H54 (cell line): ENCODE data around the gene AEBP2.
"Not testable (repeated sequence)": the region's sequence is repeated elsewhere in the genome, so short reads cannot be mapped to it uniquely, and the experiment has no call there.

Experiments used
- DNase-seq: peaks from one replicate; pipeline ENCODE4 v3.0.0; 2011; ENCODE audit warnings: low spot score, mixed read lengths; ENCODE audit not compliant: insufficient read length
- FAIRE-seq: peaks from 3 replicates; lab custom pipeline; 2011; peaks lifted over from hg19 to GRCh38; lab: Jason Lieb, UNC
- POLR2A ChIP-seq: IDR thresholded peaks from 2 replicates; pipeline ENCODE4 v1.6.1; 2011; ENCODE audit warnings: low read depth, mild to moderate bottlenecking, low read length

Gene AEBP2

GRCh38 chr12:19453961-19454360 is 14.7 kb downstream of the AEBP2 start:
- no peak for TF ChIP-seq POLR2A
- FAIRE-seq (no peak), DNase-seq (no peak)

- DNase-seq (no peak), FAIRE-seq (no peak)
- no peak for TF ChIP-seq POLR2A
Observed at GRCh38 chr12:19454837-19455236, 15.5 kb downstream of the AEBP2 start.

- DNase-seq, result no peak
- TF ChIP-seq POLR2A, result no peak
- FAIRE-seq, result no peak
Observed at GRCh38 chr12:19456176-19456575, 16.9 kb downstream of the AEBP2 start.

- no peak for DNase-seq
- no peak for FAIRE-seq
- no peak for TF ChIP-seq POLR2A
Observed at GRCh38 chr12:19457561-19457960, 18.3 kb downstream of the AEBP2 start.

- no peak for FAIRE-seq
- no peak for TF ChIP-seq POLR2A
- DNase-seq, result no peak
Observed at GRCh38 chr12:19458733-19459132, 19.4 kb downstream of the AEBP2 start.

- FAIRE-seq, result peak; percentile 30
- no peak for DNase-seq
- TF ChIP-seq POLR2A, result no peak
Observed at GRCh38 chr12:19461999-19462398, 22.7 kb downstream of the AEBP2 start.

GRCh38 chr12:19462406-19462805 is 23.1 kb downstream of the AEBP2 start:
- TF ChIP-seq POLR2A, result no peak
- no peak for DNase-seq
- no peak for FAIRE-seq

DNA sequence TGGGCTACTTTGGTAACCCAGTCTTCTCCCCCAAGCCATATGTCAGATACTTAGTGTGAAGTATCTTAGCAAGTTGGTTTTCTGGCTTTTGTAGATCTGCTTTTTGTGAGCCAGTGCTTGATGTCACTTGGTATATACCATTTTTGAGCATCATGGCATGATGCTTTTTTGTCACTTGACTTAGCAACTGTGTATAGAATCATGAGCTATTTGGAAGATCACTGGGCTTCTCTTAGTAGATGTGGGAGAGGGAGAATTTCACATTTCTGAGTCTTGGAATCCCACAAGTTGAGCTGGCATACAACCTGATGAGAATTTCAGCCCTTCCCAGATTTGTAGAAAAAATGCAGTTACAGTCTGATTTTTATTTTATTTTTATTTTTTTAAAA is 24.9 kb downstream of the AEBP2 start:
- no peak for FAIRE-seq
- TF ChIP-seq POLR2A, result no peak
- DNase-seq, result no peak

- DNase-seq, result no peak
- TF ChIP-seq POLR2A, result no peak
- FAIRE-seq, result no peak
Observed at GRCh38 chr12:19465711-19466110, 26.4 kb downstream of the AEBP2 start.

- FAIRE-seq (no peak), DNase-seq (no peak)
- no peak for TF ChIP-seq POLR2A
Observed at GRCh38 chr12:19474147-19474546, 34.9 kb downstream of the AEBP2 start.

DNA sequence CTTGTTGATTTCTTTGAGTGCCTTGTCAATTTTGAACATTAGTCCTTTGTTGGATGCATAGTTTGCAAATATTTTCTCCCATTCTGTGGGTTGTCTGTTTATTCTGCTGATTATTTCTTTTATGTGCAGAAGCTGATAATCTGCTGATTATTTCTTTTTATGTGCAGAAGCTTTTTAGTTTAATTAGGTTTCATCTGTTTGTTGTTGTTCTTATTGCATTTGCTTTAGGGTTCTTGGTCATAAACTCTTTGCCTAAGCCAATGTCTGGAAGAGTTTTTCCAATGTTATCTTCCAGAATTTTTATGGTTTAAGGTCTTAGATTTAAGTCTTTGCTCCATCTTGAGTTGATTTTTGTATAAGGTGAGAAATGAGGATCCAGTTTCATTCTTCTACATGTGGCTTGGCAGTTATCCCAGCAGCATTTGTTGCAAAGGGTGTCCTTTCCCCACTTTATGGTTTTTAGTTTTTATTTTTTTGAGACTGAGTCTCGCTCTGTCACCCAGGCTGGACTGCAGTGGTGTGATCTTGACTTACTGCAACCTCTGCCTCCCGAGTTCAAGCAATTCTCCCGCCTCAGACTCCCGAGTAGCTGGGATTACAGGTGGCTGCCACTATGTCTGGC is 36.7 kb downstream of the AEBP2 start:
- DNase-seq, FAIRE-seq: not testable (repeated sequence)

GRCh38 chr12:19477071-19477470 is 37.8 kb downstream of the AEBP2 start:
- DNase-seq (no peak), FAIRE-seq (no peak)
- TF ChIP-seq POLR2A, result no peak

DNA sequence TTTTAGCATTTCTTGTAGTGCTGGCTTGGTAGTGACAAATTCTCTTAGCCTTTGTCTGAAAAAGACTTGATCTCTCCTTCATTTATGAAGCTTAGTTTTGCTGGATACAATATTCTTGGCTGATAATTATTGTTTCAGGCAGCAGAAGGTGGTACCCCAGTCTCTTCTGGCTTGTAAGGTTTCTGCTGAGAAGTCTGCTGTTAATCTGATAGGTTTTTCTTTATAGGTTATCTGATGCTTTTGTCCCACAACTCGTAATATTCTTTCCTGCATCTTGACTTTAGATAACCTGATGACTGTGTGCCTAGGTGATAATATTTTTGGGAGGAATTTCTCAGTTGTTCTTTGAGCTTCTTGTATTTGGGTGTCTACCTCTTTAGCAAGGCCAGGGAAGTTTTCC is 41.2 kb downstream of the AEBP2 start:
- DNase-seq, result no peak
- no peak for FAIRE-seq
- no peak for TF ChIP-seq POLR2A

DNA sequence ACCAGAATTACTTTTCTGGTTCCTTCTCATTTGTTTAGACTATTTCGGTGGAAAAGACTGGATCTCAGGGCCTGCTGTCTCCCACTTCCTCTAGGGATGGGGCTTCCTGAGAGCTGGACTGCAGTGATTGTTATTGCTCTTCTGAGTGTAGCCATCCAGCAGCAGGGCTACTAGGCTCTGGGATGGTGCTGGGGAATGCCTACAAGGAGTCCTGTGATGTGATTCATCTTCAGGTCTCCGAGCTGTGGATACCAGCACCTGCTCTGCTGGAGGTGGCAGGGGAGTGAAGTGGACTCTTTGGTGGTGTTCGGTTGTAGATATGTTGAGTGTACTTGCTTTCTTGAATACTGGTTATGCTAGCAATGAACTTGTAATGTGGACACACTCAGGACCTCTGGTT is 42.7 kb downstream of the AEBP2 start:
- FAIRE-seq (no peak), DNase-seq (no peak)
- no peak for TF ChIP-seq POLR2A

DNA sequence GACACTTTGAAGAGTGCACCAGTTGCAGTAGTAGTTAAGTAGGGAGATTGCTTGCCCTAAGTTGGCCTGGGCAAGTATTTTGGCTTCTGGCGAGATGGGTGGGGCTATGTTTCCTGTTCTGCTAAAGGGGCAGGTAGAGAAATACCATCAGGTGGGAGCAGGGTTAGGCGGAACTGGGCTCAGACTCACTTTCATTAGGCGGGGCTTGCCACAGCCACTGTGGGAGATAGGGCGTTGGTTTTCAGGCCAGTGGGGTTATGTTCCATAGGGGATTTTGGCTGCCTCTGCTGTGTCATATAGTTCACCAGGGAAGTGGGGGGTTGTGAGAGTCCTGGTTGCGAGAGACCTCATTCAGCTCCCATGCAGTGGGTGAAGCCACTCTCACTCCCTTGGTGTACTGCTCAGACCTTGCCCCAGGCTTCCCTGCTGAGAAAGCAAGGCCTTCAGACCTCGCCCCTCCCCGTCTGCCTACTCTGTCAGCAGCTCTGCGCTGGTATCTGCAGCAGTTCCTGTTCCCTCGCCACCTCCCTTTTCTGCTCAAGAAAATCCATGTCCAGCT is 43.3 kb downstream of the AEBP2 start:
- no peak for FAIRE-seq
- DNase-seq, result no peak
- no peak for TF ChIP-seq POLR2A
